Measurements from ENCODE around the gene SLC25A1. TPM values are rescaled to one million over a fixed set of nuclear protein-coding genes. Genes with fewer than 3 reads are reported as not detected.

Gene SLC25A1
- total RNA-seq, 1 experiment from 2014 or later: 120 TPM

DNA sequence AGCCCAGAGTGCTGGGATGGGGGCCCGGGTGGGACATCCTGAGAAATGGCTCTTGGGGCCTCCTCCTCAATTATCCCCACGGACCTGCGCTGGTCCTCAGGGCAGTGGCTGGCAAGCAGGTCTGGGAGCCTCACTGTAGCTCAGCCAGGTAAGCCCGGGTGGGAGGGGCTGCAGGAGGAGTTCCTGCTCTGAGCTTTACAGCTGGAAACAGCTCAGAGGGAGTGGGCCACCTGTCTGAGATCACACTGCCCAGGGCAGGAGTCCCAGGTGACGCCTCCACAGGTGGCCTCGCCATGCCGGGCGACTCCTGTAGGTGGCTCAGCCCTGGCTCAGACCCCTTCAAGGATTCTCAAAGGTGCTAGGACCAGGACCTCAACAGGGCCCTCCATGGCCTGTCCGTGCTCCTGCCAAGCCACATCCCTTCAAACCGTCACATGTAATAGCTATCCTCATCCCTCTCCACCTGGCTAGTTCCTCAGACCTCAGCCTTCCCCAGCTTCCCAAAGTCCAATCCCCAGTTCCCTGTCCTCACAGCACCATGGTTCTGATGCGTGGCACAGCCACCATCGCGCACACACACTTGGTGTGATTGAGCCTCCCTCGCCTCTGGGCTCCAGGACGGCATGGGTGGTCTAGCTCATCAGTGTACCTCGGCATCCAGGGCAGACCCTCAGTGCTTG, 51.1 kb downstream of the SLC25A1 start:
- H3K4me1 Mint-ChIP-seq (ENCODE audit: low read depth, unreplicated experiment): peaks cover 8% of the 10 kb centered on the region
- TF ChIP-seq, protein P1, sequence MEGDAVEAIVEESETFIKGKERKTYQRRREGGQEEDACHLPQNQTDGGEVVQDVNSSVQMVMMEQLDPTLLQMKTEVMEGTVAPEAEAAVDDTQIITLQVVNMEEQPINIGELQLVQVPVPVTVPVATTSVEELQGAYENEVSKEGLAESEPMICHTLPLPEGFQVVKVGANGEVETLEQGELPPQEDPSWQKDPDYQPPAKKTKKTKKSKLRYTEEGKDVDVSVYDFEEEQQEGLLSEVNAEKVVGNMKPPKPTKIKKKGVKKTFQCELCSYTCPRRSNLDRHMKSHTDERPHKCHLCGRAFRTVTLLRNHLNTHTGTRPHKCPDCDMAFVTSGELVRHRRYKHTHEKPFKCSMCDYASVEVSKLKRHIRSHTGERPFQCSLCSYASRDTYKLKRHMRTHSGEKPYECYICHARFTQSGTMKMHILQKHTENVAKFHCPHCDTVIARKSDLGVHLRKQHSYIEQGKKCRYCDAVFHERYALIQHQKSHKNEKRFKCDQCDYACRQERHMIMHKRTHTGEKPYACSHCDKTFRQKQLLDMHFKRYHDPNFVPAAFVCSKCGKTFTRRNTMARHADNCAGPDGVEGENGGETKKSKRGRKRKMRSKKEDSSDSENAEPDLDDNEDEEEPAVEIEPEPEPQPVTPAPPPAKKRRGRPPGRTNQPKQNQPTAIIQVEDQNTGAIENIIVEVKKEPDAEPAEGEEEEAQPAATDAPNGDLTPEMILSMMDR (IDR thresholded peaks at IDR 0.05; ENCODE audit: unreplicated experiment): no peak
- peaks cover 5% of the 10 kb centered on the region for H3K36me3 Mint-ChIP-seq (ENCODE audit: insufficient read depth, unreplicated experiment)
- intact Hi-C loops (cut with micrococcal nuclease; ENCODE audit: unreplicated experiment): no loop called here
- BruUV-seq (replicated peaks): no TSS peak
- H3K4me3 Mint-ChIP-seq (ENCODE audit: low read depth, unreplicated experiment): no peak overlapping the region
- H3K27me3 Mint-ChIP-seq (ENCODE audit: unreplicated experiment): no peaks in the 10 kb centered on the region
- H3K9me3 Mint-ChIP-seq (ENCODE audit: low read depth, unreplicated experiment): no peaks in the 10 kb centered on the region
- H3K27ac Mint-ChIP-seq (ENCODE audit: unreplicated experiment): no peak overlapping the region
- no peak for DNase-seq
- CTCF ChIA-PET: no interaction called here

DNA sequence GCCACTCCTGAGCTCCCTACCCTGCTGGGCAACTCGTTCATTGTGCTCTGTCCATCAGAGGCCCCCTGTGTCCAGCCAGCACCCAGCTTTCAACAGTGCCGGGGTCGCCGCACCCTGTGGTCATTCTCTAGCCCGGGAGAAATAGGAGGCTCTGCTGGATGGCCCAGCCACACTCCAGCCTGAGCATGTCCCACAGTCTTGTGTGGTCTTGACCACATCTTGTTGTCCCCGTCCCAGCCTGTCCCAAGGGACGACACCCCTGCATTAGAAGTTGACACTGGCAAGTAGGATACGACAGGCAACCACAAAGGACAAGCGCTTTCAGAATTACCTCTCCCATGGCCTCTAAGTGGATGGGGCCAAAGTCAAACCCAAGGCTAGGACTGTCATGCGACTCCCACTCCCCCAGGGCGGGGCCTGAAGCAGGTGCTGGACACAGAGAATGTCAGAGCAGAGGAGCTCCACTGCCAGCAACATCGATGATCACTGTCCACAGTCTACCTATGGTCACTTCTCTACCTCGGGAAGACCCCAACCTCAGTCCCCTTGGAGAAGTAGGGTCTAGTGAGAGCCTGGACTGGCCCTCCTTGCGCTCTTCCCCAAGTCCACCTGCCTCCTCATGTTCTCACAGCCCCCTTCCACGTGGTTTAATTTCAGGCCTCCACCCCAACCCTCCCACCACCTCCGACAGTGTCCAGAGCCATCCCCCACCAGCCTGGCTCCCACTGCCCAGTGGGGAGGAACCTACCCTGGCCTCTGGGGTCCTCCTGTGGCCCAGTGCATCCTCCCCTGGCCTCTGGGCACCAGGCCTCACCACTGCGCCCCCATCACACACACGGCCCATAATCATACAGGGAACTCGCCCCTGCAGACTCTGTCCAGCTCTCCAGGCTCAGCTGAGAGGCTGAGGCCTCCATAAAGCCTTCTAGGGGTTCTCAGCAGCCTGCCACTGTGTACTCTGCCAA, 51.9 kb downstream of the SLC25A1 start:
- no TSS peak for BruUV-seq (replicated peaks)
- H3K27me3 Mint-ChIP-seq (ENCODE audit: unreplicated experiment): no peaks in the 10 kb centered on the region
- peaks cover 8% of the 10 kb centered on the region for H3K4me1 Mint-ChIP-seq (ENCODE audit: low read depth, unreplicated experiment)
- DNase-seq: no peak
- peaks cover 14% of the 10 kb centered on the region for H3K36me3 Mint-ChIP-seq (ENCODE audit: insufficient read depth, unreplicated experiment)
- H3K9me3 Mint-ChIP-seq (ENCODE audit: low read depth, unreplicated experiment): no peaks in the 10 kb centered on the region
- H3K4me3 Mint-ChIP-seq (ENCODE audit: low read depth, unreplicated experiment): no peak overlapping the region
- CTCF ChIA-PET: no interaction called here
- H3K27ac Mint-ChIP-seq (ENCODE audit: unreplicated experiment): no peak overlapping the region
- TF ChIP-seq, protein P1 (IDR thresholded peaks at IDR 0.05; ENCODE audit: unreplicated experiment): no peak
- intact Hi-C loops (cut with micrococcal nuclease; ENCODE audit: unreplicated experiment): no loop called here

Other genes starting within 250 kb of the SLC25A1 start
- 1.5 and 2.7 TPM in 2 replicates for gene PRODH, start 242.4 kb downstream of the SLC25A1 start, total RNA-seq (2022)
- 76.4 and 81.8 TPM in 2 replicates for gene DGCR2, start 56.3 kb downstream of the SLC25A1 start, total RNA-seq (2022)
- not detected in 2 replicates for gene TSSK2, start 47.4 kb downstream of the SLC25A1 start, total RNA-seq (2022)
- 15.9 and 16.8 TPM in 2 replicates for gene ESS2, start 34.1 kb downstream of the SLC25A1 start, total RNA-seq (2022)
- not detected in 2 replicates for gene GSC2, start 28.4 kb downstream of the SLC25A1 start, total RNA-seq (2022)
- 2.9 and 4.4 TPM in 2 replicates for gene CLTCL1, start 113.0 kb upstream of the SLC25A1 start, total RNA-seq (2022)